Calu3 (cell line): Measurements from ENCODE around the gene FBXL17. TPM values are rescaled to one million over a fixed set of nuclear protein-coding genes. Genes with fewer than 3 reads are reported as not detected.

Experiments
- BruUV-seq: library from RNA; stranded (reverse); fragments of 400-500 nt; replicated peaks from 2 replicates; lab custom pipeline; 2021; lab: Mats Ljungman, UMichigan
- CTCF ChIA-PET: fragments of 300-600 bp; sonication (Branson Sonifier 250); formaldehyde crosslinking; loops from one replicate; lab custom pipeline; 2022; ENCODE audit warnings: antibody characterized with exemption; lab: Charles Lee
- DNase-seq: peaks from one replicate; pipeline ENCODE4 v3.0.0; 2022
- H3K27ac Mint-ChIP-seq: one replicate; pipeline ENCODE4 v1.8.0; 2022; ENCODE audit warnings: mixed read lengths; ENCODE audit not compliant: unreplicated experiment
- H3K27me3 Mint-ChIP-seq: one replicate; pipeline ENCODE4 v1.8.0; 2022; ENCODE audit warnings: mixed read lengths; ENCODE audit not compliant: unreplicated experiment
- H3K36me3 Mint-ChIP-seq: one replicate; pipeline ENCODE4 v1.8.0; 2022; ENCODE audit warnings: mild to moderate bottlenecking, moderate library complexity, mixed read lengths; ENCODE audit not compliant: insufficient read depth, unreplicated experiment
- H3K4me1 Mint-ChIP-seq: one replicate; pipeline ENCODE4 v1.8.0; 2022; ENCODE audit warnings: mild to moderate bottlenecking, low read depth, mixed read lengths; ENCODE audit not compliant: unreplicated experiment
- H3K4me3 Mint-ChIP-seq: one replicate; pipeline ENCODE4 v1.8.0; 2022; ENCODE audit warnings: mild to moderate bottlenecking, low read depth, moderate library complexity, mixed read lengths; ENCODE audit not compliant: unreplicated experiment
- H3K9me3 Mint-ChIP-seq: one replicate; pipeline ENCODE4 v1.8.0; 2022; ENCODE audit warnings: low read depth, mixed read lengths; ENCODE audit not compliant: unreplicated experiment
- intact Hi-C: fragments of 100-400 bp; cut with micrococcal nuclease; formaldehyde crosslinking; loops from one replicate; pipeline ENCODE4 v1.10.0; 2022; ENCODE audit not compliant: unreplicated experiment
- total RNA-seq: library from RNA; stranded (reverse); gene quantifications from 2 replicates; pipeline ENCODE4 v1.2.3, GENCODE V29; 2022
- TF ChIP-seq, protein P1 (sequence below): fragments of 200-600 bp; IDR thresholded peaks from one replicate; pipeline ENCODE4 v1.8.0; 2022; ENCODE audit warnings: antibody characterized with exemption; ENCODE audit not compliant: unreplicated experiment

FBXL17 gene
- total RNA-seq, 1 experiment from 2014 or later: 19.6 TPM

DNA sequence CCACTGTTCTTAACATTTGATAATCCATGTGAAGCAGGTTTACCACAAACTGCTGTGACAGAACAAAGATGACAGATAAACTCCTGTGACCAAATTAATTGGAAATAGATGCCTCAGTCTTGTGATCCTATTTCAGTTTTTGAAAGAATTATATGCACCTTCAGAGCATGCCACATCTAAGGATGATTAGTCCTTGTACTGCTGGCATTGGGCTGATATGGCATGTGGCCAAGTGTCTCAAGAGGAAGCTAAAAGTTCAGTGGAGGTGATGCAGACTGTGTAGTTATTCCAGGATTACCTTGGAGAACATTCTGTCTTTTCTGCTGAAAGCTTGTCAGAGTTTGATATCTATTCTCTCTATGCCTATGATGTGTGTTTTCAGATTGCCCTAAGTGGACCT is 396.8 kb downstream of the FBXL17 start:
- Mint-ChIP-seq H3K4me1 (peaks cover 6% of the 10 kb centered on the region), H3K9me3 (no peaks in the 10 kb centered on the region), H3K27me3 (no peaks in the 10 kb centered on the region), H3K4me3 (no peak overlapping the region), H3K36me3 (no peaks in the 10 kb centered on the region), H3K27ac (no peak overlapping the region)
- TF ChIP-seq, protein P1, sequence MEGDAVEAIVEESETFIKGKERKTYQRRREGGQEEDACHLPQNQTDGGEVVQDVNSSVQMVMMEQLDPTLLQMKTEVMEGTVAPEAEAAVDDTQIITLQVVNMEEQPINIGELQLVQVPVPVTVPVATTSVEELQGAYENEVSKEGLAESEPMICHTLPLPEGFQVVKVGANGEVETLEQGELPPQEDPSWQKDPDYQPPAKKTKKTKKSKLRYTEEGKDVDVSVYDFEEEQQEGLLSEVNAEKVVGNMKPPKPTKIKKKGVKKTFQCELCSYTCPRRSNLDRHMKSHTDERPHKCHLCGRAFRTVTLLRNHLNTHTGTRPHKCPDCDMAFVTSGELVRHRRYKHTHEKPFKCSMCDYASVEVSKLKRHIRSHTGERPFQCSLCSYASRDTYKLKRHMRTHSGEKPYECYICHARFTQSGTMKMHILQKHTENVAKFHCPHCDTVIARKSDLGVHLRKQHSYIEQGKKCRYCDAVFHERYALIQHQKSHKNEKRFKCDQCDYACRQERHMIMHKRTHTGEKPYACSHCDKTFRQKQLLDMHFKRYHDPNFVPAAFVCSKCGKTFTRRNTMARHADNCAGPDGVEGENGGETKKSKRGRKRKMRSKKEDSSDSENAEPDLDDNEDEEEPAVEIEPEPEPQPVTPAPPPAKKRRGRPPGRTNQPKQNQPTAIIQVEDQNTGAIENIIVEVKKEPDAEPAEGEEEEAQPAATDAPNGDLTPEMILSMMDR: no peak
- peak; percentile 44 for DNase-seq
- no TSS peak for BruUV-seq
- intact Hi-C loops: no loop called here
- CTCF ChIA-PET: interaction anchor here (0.5 kb wide), 1 partner anchor 310 kb away, joined by 9 read pairs; no protein-coding TSS in a partner anchor

DNA sequence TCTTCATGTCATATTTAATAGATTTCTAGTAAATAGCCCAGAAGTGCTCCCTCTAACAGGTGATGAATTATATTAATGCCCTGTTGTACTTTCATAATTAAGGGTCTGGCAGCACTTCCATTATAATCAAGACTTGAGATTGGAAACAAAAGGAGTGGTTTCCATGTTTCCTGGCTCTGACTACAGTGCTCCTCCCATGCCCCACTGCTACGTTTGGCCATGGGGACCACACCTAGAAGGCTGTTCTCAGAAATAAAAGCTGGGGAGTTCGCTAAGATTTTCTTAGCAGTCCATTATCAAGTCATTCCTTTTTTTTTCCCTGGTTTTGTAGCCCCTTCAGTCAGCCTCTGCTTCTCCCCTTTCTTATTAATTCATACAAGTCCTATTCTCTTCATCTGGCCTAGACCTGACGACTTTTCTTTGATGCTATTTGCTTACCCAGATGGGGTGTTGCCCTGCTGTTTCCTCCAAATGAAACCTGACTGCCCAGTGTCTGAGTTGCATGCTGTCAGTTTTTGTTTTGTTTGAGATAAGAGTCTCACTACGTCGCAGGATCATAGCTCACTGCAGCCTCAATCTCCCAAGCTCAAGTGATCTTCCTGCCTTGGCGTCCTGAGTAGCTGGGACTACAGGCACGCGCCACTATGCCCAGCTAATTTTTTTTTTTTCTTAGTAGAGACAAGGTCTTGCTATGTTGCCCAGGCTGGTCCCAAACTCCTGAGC is 399.0 kb downstream of the FBXL17 start:
- no peak for DNase-seq
- Mint-ChIP-seq H3K27ac (no peak overlapping the region), H3K4me3 (no peak overlapping the region), H3K36me3 (no peaks in the 10 kb centered on the region), H3K4me1 (peaks cover 6% of the 10 kb centered on the region), H3K27me3 (no peaks in the 10 kb centered on the region), H3K9me3 (no peaks in the 10 kb centered on the region)
- TF ChIP-seq, protein P1: no peak
- intact Hi-C loops: no loop called here
- BruUV-seq: no TSS peak
- CTCF ChIA-PET: no interaction called here

DNA sequence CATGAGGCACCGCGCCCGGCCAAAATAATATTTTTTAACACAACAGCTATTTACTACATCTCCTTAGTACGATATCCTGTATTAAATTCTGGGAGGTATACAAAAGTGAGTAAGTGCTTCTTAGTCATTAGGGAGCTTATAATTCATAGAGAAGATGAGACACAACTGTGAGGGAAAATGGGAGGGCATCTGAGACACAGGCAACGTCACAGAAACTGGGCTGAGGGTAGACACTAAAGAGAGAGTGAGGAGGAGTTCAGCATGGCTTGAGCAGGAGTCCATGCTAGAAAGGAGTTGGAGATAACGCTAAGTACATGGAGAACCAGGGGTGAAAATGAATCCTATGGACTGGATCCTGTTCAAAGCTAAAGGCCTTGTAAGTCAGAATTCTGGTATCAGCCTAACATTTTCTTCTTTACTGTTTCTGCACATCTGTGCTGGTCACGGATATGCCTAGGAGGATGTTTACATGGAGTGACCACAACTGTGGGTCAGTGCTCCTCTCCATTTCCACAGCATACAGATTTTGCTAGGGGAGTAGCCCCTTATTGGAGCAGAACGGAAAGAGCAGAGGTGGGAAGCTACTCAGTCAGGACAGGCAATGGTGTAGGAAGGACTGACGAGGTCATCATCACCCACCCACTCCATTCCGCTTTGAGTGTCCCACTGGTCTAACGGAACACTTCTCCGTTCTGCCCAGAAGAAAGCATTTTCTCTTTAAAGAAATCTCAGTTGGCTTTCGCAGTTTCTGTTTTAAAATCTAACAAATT is 400.8 kb downstream of the FBXL17 start:
- CTCF ChIA-PET: no interaction called here
- Mint-ChIP-seq H3K4me1 (peaks cover 6% of the 10 kb centered on the region), H3K4me3 (no peak overlapping the region), H3K27ac (no peak overlapping the region), H3K27me3 (no peaks in the 10 kb centered on the region), H3K9me3 (no peaks in the 10 kb centered on the region), H3K36me3 (no peaks in the 10 kb centered on the region)
- intact Hi-C loops: no loop called here
- TF ChIP-seq, protein P1: no peak
- no TSS peak for BruUV-seq
- DNase-seq: no peak

DNA sequence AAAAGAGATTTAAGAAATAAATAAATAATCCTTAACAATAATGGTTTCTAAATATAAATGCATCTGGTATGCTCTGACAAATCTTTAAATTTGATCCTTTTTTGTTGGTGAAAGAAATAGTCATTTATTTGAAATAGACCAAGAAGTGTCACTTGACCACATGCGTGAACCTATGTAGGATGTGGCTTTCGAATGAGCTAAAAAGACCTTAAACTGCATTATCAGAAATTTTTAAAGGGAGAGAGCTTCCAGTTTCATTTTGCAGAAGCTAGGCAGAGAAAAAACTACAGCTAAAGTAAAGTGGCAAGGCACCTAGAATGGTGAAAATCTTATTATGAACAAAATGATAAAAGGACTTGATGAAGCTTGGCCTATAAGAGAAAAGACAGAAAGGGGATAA is 402.0 kb downstream of the FBXL17 start:
- H3K4me1 Mint-ChIP-seq: no peaks in the 10 kb centered on the region
- CTCF ChIA-PET: no interaction called here
- H3K4me3 Mint-ChIP-seq: no peak overlapping the region
- no peaks in the 10 kb centered on the region for H3K36me3 Mint-ChIP-seq
- TF ChIP-seq, protein P1: no peak
- no peaks in the 10 kb centered on the region for H3K27me3 Mint-ChIP-seq
- intact Hi-C loops: no loop called here
- DNase-seq: no peak
- BruUV-seq: no TSS peak
- H3K27ac Mint-ChIP-seq: no peak overlapping the region
- H3K9me3 Mint-ChIP-seq: no peaks in the 10 kb centered on the region
